Natural killer cell (primary cell): Measurements from ENCODE around the gene STOML1. TPM values are rescaled to one million over a fixed set of nuclear protein-coding genes. Genes with fewer than 3 reads are reported as not detected.

ENCODE experiments used
- ATAC-seq, 3 donors: fragments of 150-1000 bp in 2 of 3; fragments of 200-7000 bp in 1 of 3; cut with Tn5 transposase; 1 replicate in 1 of 3; 2 replicates in 2 of 3; pipeline ENCODE4 v1.10.0; 2021; ENCODE audit warnings: mild to moderate bottlenecking in 2 of 3, moderate library complexity in 2 of 3
- DNase-seq, 2 donors: peaks; one replicate each; pipeline versions ENCODE4 v3.0.0 to v3.0.0-alpha.2; 2013 to 2021; ENCODE audit warnings: mixed read lengths in 1 of 2
- H3K27ac ChIP-seq: one replicate; pipeline ENCODE4 v1.5.1; 2013; ENCODE audit warnings: mild to moderate bottlenecking, low read length
- H3K27me3 ChIP-seq: one replicate; pipeline ENCODE4 v1.6.1; 2013; ENCODE audit warnings: low read length; ENCODE audit not compliant: control insufficient read depth, insufficient read depth
- H3K36me3 ChIP-seq: one replicate; pipeline ENCODE4 v1.6.1; 2013; ENCODE audit warnings: low read length; ENCODE audit not compliant: control insufficient read depth, insufficient read depth
- H3K4me1 ChIP-seq: one replicate; pipeline ENCODE4 v1.6.1; 2013; ENCODE audit warnings: low read length; ENCODE audit not compliant: control insufficient read depth, insufficient read depth
- H3K4me3 ChIP-seq: one replicate; pipeline ENCODE4 v1.5.1; 2013; ENCODE audit warnings: low read length
- H3K9me3 ChIP-seq: one replicate; pipeline ENCODE4 v1.6.1; 2013; ENCODE audit warnings: low read length; ENCODE audit not compliant: control insufficient read depth, insufficient read depth
- H3K27ac Mint-ChIP-seq, 2 donors: one replicate each; pipeline ENCODE4 v1.8.0; 2022; ENCODE audit warnings: mild to moderate bottlenecking in 2 of 2, mixed read lengths in 2 of 2, moderate library complexity in 1 of 2
- H3K27me3 Mint-ChIP-seq, 2 donors: one replicate each; pipeline ENCODE4 v1.8.0; 2022; ENCODE audit warnings: low read depth in 2 of 2, mixed read lengths in 2 of 2
- H3K36me3 Mint-ChIP-seq: one replicate; pipeline ENCODE4 v1.8.0; 2022; ENCODE audit warnings: mixed read lengths
- H3K4me1 Mint-ChIP-seq, 2 donors: one replicate each; pipeline ENCODE4 v1.8.0; 2022; ENCODE audit warnings: mixed read lengths in 2 of 2
- H3K4me3 Mint-ChIP-seq: one replicate; pipeline ENCODE4 v1.8.0; 2022; ENCODE audit warnings: mild to moderate bottlenecking, moderate library complexity, mixed read lengths
- H3K9me3 Mint-ChIP-seq, 2 donors: one replicate each; pipeline ENCODE4 v1.8.0; 2022; ENCODE audit warnings: mixed read lengths in 2 of 2
- CTCF ChIP-seq: fragments of 200-600 bp; IDR thresholded peaks from one replicate; pipeline ENCODE4 v1.8.0; 2022; ENCODE audit warnings: antibody characterized with exemption
- WGBS: methylation state at CpG from one replicate; pipeline ENCODE4 v1.1.7; 2013; ENCODE audit warnings: missing lambda C conversion rate; ENCODE audit not compliant: insufficient coverage; 5-methylcytosine and 5-hydroxymethylcytosine counted together
- intact Hi-C: fragments of 100-400 bp; cut with micrococcal nuclease; formaldehyde crosslinking; loops from one replicate; pipeline ENCODE4 v1.14.2; 2022
- total RNA-seq, 4 donors: library from RNA; stranded (reverse); fragments of 120-200 nt in 1 of 4; gene quantifications; one replicate each; pipeline versions ENCODE4 v1.2.3 to v1.2.4, GENCODE V29; 2013 to 2022

The STOML1 gene
- total RNA-seq, 3 donors from 2014 or later (not counting 1 experiment from before 2014, with no cell fraction given): 5.6 to 8.2 (median 7.0) TPM

GRCh38 chr15:74006774-74007639 lies 14.9 kb upstream of the STOML1 start:
- TF ChIP-seq CTCF: no peak
- H3K9me3 Mint-ChIP-seq: no peaks in the 10 kb centered on the region
- peaks cover 7% of the 10 kb centered on the region for H3K36me3 Mint-ChIP-seq
- H3K4me1 ChIP-seq: peaks cover 18% of the 10 kb centered on the region
- no peaks in the 10 kb centered on the region for H3K27me3 ChIP-seq
- 63% methylated on average over 10 of the region's 11 CpGs for WGBS
- intact Hi-C loops: no loop called here
- no peak for ATAC-seq
- peaks cover 63 to 64% of the 10 kb centered on the region in 2 donors for H3K4me1 Mint-ChIP-seq
- H3K4me3 Mint-ChIP-seq: no peak overlapping the region
- peak overlapping the region; percentile 1 for H3K27ac ChIP-seq
- H3K9me3 ChIP-seq: no peaks in the 10 kb centered on the region
- H3K4me3 ChIP-seq: no peak overlapping the region
- H3K36me3 ChIP-seq: peaks cover 17% of the 10 kb centered on the region
- DNase-seq: no peak
- peak overlapping the region; percentile 55 to 64 for H3K27ac Mint-ChIP-seq
- no peaks in the 10 kb centered on the region for H3K27me3 Mint-ChIP-seq

- Mint-ChIP-seq H3K27me3 (no peaks in the 10 kb centered on the region), H3K4me3 (no peak overlapping the region), H3K27ac (peak overlapping the region; percentile 89 to 95), H3K4me1 (peaks cover 53 to 63% of the 10 kb centered on the region in 2 donors), H3K36me3 (no peaks in the 10 kb centered on the region), H3K9me3 (no peaks in the 10 kb centered on the region)
- Histone ChIP-seq H3K4me1 (peaks cover 45% of the 10 kb centered on the region), H3K27ac (no peak overlapping the region), H3K27me3 (no peaks in the 10 kb centered on the region), H3K4me3 (no peak overlapping the region), H3K9me3 (no peaks in the 10 kb centered on the region), H3K36me3 (peaks cover 28% of the 10 kb centered on the region)
- no peak for TF ChIP-seq CTCF
- intact Hi-C loops: no loop called here
- no peak for ATAC-seq
- 98% methylated on average over 27 of the region's 27 CpGs for WGBS
- no peak for DNase-seq
These were observed 5.9 kb upstream of the STOML1 start for GRCh38 chr15:73997986-73998385.

GRCh38 chr15:73996939-73997338 lies 4.8 kb upstream of the STOML1 start:
- H3K27ac ChIP-seq: peak overlapping the region; percentile 12
- TF ChIP-seq CTCF: no peak
- peak overlapping the region; percentile 89 to 95 for H3K27ac Mint-ChIP-seq
- peak overlapping the region; percentile 99 for H3K4me3 Mint-ChIP-seq
- intact Hi-C loops: no loop called here
- no peaks in the 10 kb centered on the region for H3K36me3 Mint-ChIP-seq
- peaks cover 22% of the 10 kb centered on the region for H3K36me3 ChIP-seq
- H3K9me3 ChIP-seq: no peaks in the 10 kb centered on the region
- H3K4me1 ChIP-seq: peaks cover 53% of the 10 kb centered on the region
- no peaks in the 10 kb centered on the region for H3K9me3 Mint-ChIP-seq
- ATAC-seq (no peak), DNase-seq (peak in 1 of 2 donors; percentile 63)
- H3K4me1 Mint-ChIP-seq: peaks cover 59 to 70% of the 10 kb centered on the region in 2 donors
- no peaks in the 10 kb centered on the region for H3K27me3 ChIP-seq
- WGBS: 0% methylated on average over 3 of the region's 5 CpGs
- H3K4me3 ChIP-seq: no peak overlapping the region
- H3K27me3 Mint-ChIP-seq: no peaks in the 10 kb centered on the region
